Measurements from ENCODE around the gene ALX1. TPM values are rescaled to one million over a fixed set of nuclear protein-coding genes. Genes with fewer than 3 reads are reported as not detected.

ALX1 gene
- polyA plus RNA-seq (2013, experiment 1 of 2), result 0.40 TPM
- 0.36 TPM for polyA plus RNA-seq (2013, experiment 2 of 2)

DNA sequence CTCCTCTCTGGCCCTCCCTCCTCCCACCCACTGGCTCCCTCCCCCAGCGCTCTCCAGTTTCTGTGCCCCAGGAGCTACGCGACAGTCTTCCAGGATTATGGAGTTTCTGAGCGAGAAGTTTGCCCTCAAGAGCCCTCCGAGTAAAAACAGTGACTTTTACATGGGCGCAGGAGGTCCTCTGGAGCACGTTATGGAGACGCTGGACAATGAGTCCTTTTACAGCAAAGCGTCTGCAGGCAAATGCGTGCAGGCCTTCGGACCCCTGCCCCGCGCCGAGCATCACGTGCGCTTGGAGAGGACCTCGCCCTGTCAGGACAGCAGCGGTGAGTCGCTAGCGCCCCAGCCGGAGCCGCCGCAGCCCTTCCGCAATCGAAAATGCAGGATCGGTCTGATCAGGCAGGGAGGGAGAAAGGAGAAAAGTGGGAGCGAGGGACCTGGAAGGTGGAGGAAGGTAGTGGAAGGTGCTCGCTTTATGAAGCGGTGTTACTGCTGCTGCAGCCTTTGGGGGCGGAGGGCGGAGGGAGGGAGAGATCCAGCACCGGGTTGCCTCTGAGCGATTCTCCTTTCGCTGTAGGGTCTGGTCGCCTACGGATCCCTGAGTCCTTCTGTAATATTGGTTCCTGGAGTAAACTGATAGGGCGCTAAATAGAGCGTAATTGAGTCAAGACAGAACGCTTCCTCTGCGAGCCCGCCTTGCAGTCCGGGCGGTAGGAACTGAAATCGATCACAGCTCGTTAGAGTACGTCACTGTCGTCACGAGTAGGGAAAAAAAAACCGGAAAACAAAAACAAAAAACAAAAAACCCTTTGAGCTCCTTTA lies at the start of gene ALX1:
ALX1 (plus strand) TSS at position 56 of the 819 bp plus-strand sequence; CDS start at position 98, 42 bp downstream.
- no peak within 1 kb of the TSS for H2BK5ac ChIP-seq (ENCODE audit: low read length)
- peak within 1 kb of the TSS; percentile 59 to 83 for H3K4me3 ChIP-seq (ENCODE audit: low read length in 2 of 2)
- H2AK5ac ChIP-seq (ENCODE audit: low read depth, low read length), result no peak within 1 kb of the TSS
- H2BK120ac ChIP-seq (ENCODE audit: low read depth, low read length), result no peak within 1 kb of the TSS
- peak; percentile 71 for DNase-seq (ENCODE audit: low spot score)
- peak within 1 kb of the TSS; percentile 69 for H3K18ac ChIP-seq (ENCODE audit: low read length)
- H3K27me3 ChIP-seq (ENCODE audit: control insufficient read depth in 3 of 3, insufficient read depth in 3 of 3, low read depth in 1 of 3, low read length in 3 of 3), result peaks cover 13 to 41% (median 38%) of the 10 kb centered on the region in 3 experiments
- H3K79me1 ChIP-seq (ENCODE audit: low read depth, low read length), result no peaks in the 10 kb centered on the region
- H4K91ac ChIP-seq (ENCODE audit: low read depth, low read length, poor library complexity), result no peak within 1 kb of the TSS
- H3K36me3 ChIP-seq (replicated peaks in 1 of 2; ENCODE audit: control insufficient read depth in 2 of 2, insufficient read depth in 2 of 2, low read length in 2 of 2), result no peaks in the 10 kb centered on the region
- H2BK15ac ChIP-seq (ENCODE audit: low read length), result no peak within 1 kb of the TSS
- H2BK12ac ChIP-seq (ENCODE audit: low read length), result no peak within 1 kb of the TSS
- no CpG with 5 or more reads among the region's 49 CpGs for WGBS, 2 donors (ENCODE audit: extremely low coverage in 2 of 2, insufficient read length in 2 of 2, insufficient replicate concordance in 1 of 2)
- peaks cover 0 to 7% of the 10 kb centered on the region in 2 donors for H3K4me1 ChIP-seq (ENCODE audit: control insufficient read depth in 2 of 2, insufficient read depth in 1 of 2, low read depth in 1 of 2, low read length in 2 of 2)
- H2AFZ ChIP-seq (ENCODE audit: low read length), result peak within 1 kb of the TSS; percentile 96
- H4K8ac ChIP-seq (ENCODE audit: low read depth, low read length), result no peak within 1 kb of the TSS
- no peak within 1 kb of the TSS for H3K4ac ChIP-seq (ENCODE audit: low read length)
- peak within 1 kb of the TSS; percentile 98 for H3K4me2 ChIP-seq (ENCODE audit: insufficient read depth, low read length, poor library complexity, severe bottlenecking)
- H3K23ac ChIP-seq (ENCODE audit: low read depth, low read length, poor library complexity), result peak within 1 kb of the TSS; percentile 6
- H3K9me3 ChIP-seq (replicated peaks in 1 of 2; ENCODE audit: control insufficient read depth in 2 of 2, insufficient read depth in 1 of 2, low read depth in 1 of 2, low read length in 2 of 2), result peaks cover 0 to 4% of the 10 kb centered on the region in 2 donors
- no peak within 1 kb of the TSS for H3K14ac ChIP-seq (ENCODE audit: low read length)
- H3K27ac ChIP-seq (replicated peaks; ENCODE audit: low read length), result peak within 1 kb of the TSS; percentile 16
- H3K9ac ChIP-seq (ENCODE audit: low read depth, low read length, poor library complexity), result peak within 1 kb of the TSS; percentile 53

DNA sequence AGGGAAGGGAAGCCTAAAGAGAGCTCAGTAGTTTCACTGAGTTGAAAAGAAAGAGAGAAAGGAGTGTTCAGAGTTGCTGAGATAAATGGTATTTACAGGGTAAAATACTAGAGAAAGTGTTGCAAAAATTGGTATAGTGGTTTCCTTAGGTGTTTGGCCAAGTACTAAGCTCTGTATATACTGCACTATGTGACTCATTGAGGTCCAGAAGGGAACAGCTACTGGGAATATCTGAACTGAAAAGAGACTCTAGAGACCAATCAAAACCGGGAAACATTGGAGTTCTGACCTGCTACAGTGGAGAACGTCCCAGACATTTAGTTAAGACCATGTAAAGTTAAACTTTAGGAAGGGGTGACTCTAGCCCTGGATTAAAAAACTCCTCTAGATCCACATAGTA lies 42.7 kb upstream of the ALX1 start:
- Histone ChIP-seq H2BK120ac (ENCODE audit: low read depth, low read length) (no peak overlapping the region), H2BK12ac (ENCODE audit: low read length) (no peak overlapping the region), H2BK15ac (ENCODE audit: low read length) (no peak overlapping the region), H2BK5ac (ENCODE audit: low read length) (no peak overlapping the region), H3K23ac (ENCODE audit: low read depth, low read length, poor library complexity) (no peak overlapping the region), H3K27me3 (ENCODE audit: control insufficient read depth in 3 of 3, insufficient read depth in 3 of 3, low read depth in 1 of 3, low read length in 3 of 3) (no peaks in the 10 kb centered on the region), H2AFZ (ENCODE audit: low read length) (no peak overlapping the region), H3K4ac (ENCODE audit: low read length) (no peak overlapping the region), H3K18ac (ENCODE audit: low read length) (no peak overlapping the region), H3K9ac (ENCODE audit: low read depth, low read length, poor library complexity) (no peak overlapping the region), H3K79me1 (ENCODE audit: low read depth, low read length) (no peaks in the 10 kb centered on the region), H3K27ac (replicated peaks; ENCODE audit: low read length) (no peak overlapping the region), H2AK5ac (ENCODE audit: low read depth, low read length) (no peak overlapping the region), H3K14ac (ENCODE audit: low read length) (no peak overlapping the region), H4K91ac (ENCODE audit: low read depth, low read length, poor library complexity) (no peak overlapping the region), H3K36me3 (replicated peaks in 1 of 2; ENCODE audit: control insufficient read depth in 2 of 2, insufficient read depth in 2 of 2, low read length in 2 of 2) (no peaks in the 10 kb centered on the region), H3K9me3 (replicated peaks in 1 of 2; ENCODE audit: control insufficient read depth in 2 of 2, insufficient read depth in 1 of 2, low read depth in 1 of 2, low read length in 2 of 2) (peaks cover 2 to 9% of the 10 kb centered on the region in 2 donors), H3K4me2 (ENCODE audit: insufficient read depth, low read length, poor library complexity, severe bottlenecking) (no peak overlapping the region), H3K4me1 (ENCODE audit: control insufficient read depth in 2 of 2, insufficient read depth in 1 of 2, low read depth in 1 of 2, low read length in 2 of 2) (no peaks in the 10 kb centered on the region), H3K4me3 (ENCODE audit: low read length in 2 of 2) (no peak overlapping the region), H4K8ac (ENCODE audit: low read depth, low read length) (no peak overlapping the region)
- DNase-seq (ENCODE audit: low spot score), result no peak
- no CpG with 5 or more reads among the region's 2 CpGs for WGBS, 2 donors (ENCODE audit: extremely low coverage in 2 of 2, insufficient read length in 2 of 2, insufficient replicate concordance in 1 of 2)

DNA sequence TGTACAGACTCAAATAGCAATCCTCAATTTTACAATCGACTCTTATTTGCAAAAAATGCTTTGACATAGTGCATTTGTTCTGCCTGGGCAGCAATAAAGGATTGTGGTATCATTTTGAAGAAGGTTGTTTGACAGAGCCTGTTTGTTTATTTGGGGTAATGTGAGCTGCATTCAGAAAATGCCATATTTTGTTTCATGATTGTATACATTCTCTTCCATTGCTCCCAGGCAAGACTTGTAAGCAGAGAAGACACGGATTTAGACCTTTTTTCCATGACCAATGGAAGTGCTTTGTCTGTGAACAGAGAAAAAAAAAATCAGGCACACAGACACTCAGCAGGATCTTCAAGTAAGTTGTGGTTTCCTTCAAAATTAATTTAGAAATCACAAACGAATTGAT lies 35.5 kb upstream of the ALX1 start:
- H2BK5ac ChIP-seq (ENCODE audit: low read length), result no peak overlapping the region
- no peaks in the 10 kb centered on the region for H3K9me3 ChIP-seq (replicated peaks in 1 of 2; ENCODE audit: control insufficient read depth in 2 of 2, insufficient read depth in 1 of 2, low read depth in 1 of 2, low read length in 2 of 2)
- H3K4ac ChIP-seq (ENCODE audit: low read length), result no peak overlapping the region
- DNase-seq (ENCODE audit: low spot score), result no peak
- H3K14ac ChIP-seq (ENCODE audit: low read length), result no peak overlapping the region
- H2BK12ac ChIP-seq (ENCODE audit: low read length), result no peak overlapping the region
- H2AK5ac ChIP-seq (ENCODE audit: low read depth, low read length), result no peak overlapping the region
- no peak overlapping the region for H3K27ac ChIP-seq (replicated peaks; ENCODE audit: low read length)
- no peak overlapping the region for H3K4me2 ChIP-seq (ENCODE audit: insufficient read depth, low read length, poor library complexity, severe bottlenecking)
- no peak overlapping the region for H3K18ac ChIP-seq (ENCODE audit: low read length)
- H2BK120ac ChIP-seq (ENCODE audit: low read depth, low read length), result no peak overlapping the region
- no peak overlapping the region for H3K4me3 ChIP-seq (ENCODE audit: low read length in 2 of 2)
- H4K91ac ChIP-seq (ENCODE audit: low read depth, low read length, poor library complexity), result no peak overlapping the region
- WGBS, 2 donors (ENCODE audit: extremely low coverage in 2 of 2, insufficient read length in 2 of 2, insufficient replicate concordance in 1 of 2), result no CpG with 5 or more reads among the region's 3 CpGs
- H4K8ac ChIP-seq (ENCODE audit: low read depth, low read length), result no peak overlapping the region
- peak overlapping the region; percentile 61 for H2AFZ ChIP-seq (ENCODE audit: low read length)
- no peaks in the 10 kb centered on the region for H3K36me3 ChIP-seq (replicated peaks in 1 of 2; ENCODE audit: control insufficient read depth in 2 of 2, insufficient read depth in 2 of 2, low read length in 2 of 2)
- no peak overlapping the region for H3K9ac ChIP-seq (ENCODE audit: low read depth, low read length, poor library complexity)
- H2BK15ac ChIP-seq (ENCODE audit: low read length), result no peak overlapping the region
- H3K4me1 ChIP-seq (ENCODE audit: control insufficient read depth in 2 of 2, insufficient read depth in 1 of 2, low read depth in 1 of 2, low read length in 2 of 2), result no peaks in the 10 kb centered on the region
- H3K23ac ChIP-seq (ENCODE audit: low read depth, low read length, poor library complexity), result no peak overlapping the region
- no peaks in the 10 kb centered on the region for H3K27me3 ChIP-seq (ENCODE audit: control insufficient read depth in 3 of 3, insufficient read depth in 3 of 3, low read depth in 1 of 3, low read length in 3 of 3)
- H3K79me1 ChIP-seq (ENCODE audit: low read depth, low read length), result no peaks in the 10 kb centered on the region

DNA sequence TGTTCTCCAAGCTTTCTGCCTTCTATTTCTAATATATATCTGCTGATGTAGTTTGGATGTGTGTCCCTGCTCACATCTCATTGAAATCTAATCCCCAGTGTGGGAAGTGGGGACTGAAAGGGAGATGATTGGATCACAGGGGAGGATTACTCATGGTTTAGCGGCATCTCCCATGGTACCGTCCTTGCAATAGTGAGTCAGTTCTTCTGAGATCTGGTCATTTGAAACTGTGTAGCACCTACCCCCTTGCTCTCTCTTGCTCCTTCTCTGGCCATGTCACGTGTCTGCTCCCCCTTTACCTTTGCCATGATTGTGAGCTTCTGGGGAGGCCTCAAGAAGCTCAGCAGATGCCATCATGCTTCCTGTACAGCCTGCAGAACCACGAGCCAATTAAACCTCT lies 26.2 kb upstream of the ALX1 start:
- H2BK12ac ChIP-seq (ENCODE audit: low read length), result no peak overlapping the region
- H3K9ac ChIP-seq (ENCODE audit: low read depth, low read length, poor library complexity), result no peak overlapping the region
- H4K8ac ChIP-seq (ENCODE audit: low read depth, low read length), result no peak overlapping the region
- H2AK5ac ChIP-seq (ENCODE audit: low read depth, low read length), result no peak overlapping the region
- H3K27me3 ChIP-seq (ENCODE audit: control insufficient read depth in 3 of 3, insufficient read depth in 3 of 3, low read depth in 1 of 3, low read length in 3 of 3), result no peaks in the 10 kb centered on the region
- H2AFZ ChIP-seq (ENCODE audit: low read length), result no peak overlapping the region
- no peaks in the 10 kb centered on the region for H3K79me1 ChIP-seq (ENCODE audit: low read depth, low read length)
- no peak overlapping the region for H3K4me3 ChIP-seq (ENCODE audit: low read length in 2 of 2)
- no peak overlapping the region for H3K4me2 ChIP-seq (ENCODE audit: insufficient read depth, low read length, poor library complexity, severe bottlenecking)
- H3K4me1 ChIP-seq (ENCODE audit: control insufficient read depth in 2 of 2, insufficient read depth in 1 of 2, low read depth in 1 of 2, low read length in 2 of 2), result no peaks in the 10 kb centered on the region
- no CpG with 5 or more reads among the region's 4 CpGs for WGBS, 2 donors (ENCODE audit: extremely low coverage in 2 of 2, insufficient read length in 2 of 2, insufficient replicate concordance in 1 of 2)
- H3K36me3 ChIP-seq (replicated peaks in 1 of 2; ENCODE audit: control insufficient read depth in 2 of 2, insufficient read depth in 2 of 2, low read length in 2 of 2), result no peaks in the 10 kb centered on the region
- no peaks in the 10 kb centered on the region for H3K9me3 ChIP-seq (replicated peaks in 1 of 2; ENCODE audit: control insufficient read depth in 2 of 2, insufficient read depth in 1 of 2, low read depth in 1 of 2, low read length in 2 of 2)
- no peak overlapping the region for H3K18ac ChIP-seq (ENCODE audit: low read length)
- H2BK15ac ChIP-seq (ENCODE audit: low read length), result no peak overlapping the region
- H2BK5ac ChIP-seq (ENCODE audit: low read length), result no peak overlapping the region
- H3K4ac ChIP-seq (ENCODE audit: low read length), result no peak overlapping the region
- H4K91ac ChIP-seq (ENCODE audit: low read depth, low read length, poor library complexity), result no peak overlapping the region
- no peak for DNase-seq (ENCODE audit: low spot score)
- no peak overlapping the region for H3K23ac ChIP-seq (ENCODE audit: low read depth, low read length, poor library complexity)
- H3K27ac ChIP-seq (replicated peaks; ENCODE audit: low read length), result no peak overlapping the region
- no peak overlapping the region for H2BK120ac ChIP-seq (ENCODE audit: low read depth, low read length)
- no peak overlapping the region for H3K14ac ChIP-seq (ENCODE audit: low read length)

Data from neuronal stem cell (in vitro differentiated cells).